Aortic smooth muscle cell (primary cell): ENCODE results near the gene SEPTIN6. TPM values are rescaled to one million over a fixed set of nuclear protein-coding genes. Genes with fewer than 3 reads are reported as not detected.

Experiments
- total RNA-seq: library from RNA; depleted of rRNA; stranded (reverse); fragments of >200 nt; gene quantifications from 2 replicates; pipeline ENCODE4 v1.2.3, GENCODE V29; 2014

Gene SEPTIN6
- total RNA-seq = 4.2 TPM in 2 replicates

DNA sequence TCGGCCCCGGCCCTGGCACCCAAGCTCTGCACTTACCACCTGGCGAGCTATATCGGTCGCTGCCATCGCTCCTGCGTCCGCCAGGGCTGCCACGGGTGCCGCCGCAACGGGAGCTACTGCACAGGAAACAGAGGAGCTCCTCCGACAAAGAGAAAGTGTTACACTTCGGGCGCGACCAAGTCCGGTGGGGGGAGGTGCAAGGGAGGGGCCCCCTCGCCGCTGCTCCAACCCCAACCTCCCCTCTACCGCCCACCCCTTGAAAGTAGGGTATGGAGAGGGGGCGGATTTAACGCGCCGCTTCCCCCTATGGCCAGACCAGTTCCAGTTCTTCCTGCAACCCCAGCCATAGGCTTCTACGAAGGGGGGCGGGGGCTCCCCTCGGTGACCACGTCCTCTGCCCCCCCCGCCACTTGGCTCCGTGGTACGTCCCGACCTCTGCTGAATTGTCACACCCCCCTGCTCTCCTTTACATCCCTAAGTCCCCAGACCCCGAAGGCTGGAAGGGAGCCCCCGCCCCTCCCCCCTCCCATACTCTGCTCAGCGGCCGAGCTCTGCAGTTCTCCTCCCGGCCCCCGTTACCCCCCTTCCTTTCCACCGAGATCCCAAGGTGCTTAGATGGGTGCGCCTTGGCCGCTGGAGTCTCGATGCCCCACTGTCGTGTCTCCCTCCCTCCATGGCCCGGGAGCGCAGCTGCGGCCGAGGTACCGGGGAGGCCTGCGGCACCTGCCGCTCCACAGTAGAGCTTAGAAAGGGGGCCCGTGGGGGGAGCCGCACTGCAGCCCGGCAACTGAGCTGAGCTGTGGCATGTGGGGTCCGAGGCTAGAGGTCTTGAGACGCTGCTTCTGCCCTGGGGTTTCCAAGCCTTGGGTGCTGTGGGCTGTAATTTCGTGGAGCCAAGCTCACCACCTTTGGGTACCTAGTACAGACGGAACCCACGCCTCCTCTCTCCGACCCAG, at the start of gene SEPTIN6:
SEPTIN6 (minus strand) TSS at position 129 of the 956 bp plus-strand sequence; CDS start at position 66, 63 bp downstream.

Other genes starting within 250 kb of the SEPTIN6 start
- 142 and 156 TPM in 2 replicates for gene SLC25A5, start 224.7 kb downstream of the SEPTIN6 start, total RNA-seq
- gene STEEP1, start 127.8 kb downstream of the SEPTIN6 start, total RNA-seq = 37.4 and 41.3 TPM in 2 replicates
- 28.5 and 33.4 TPM in 2 replicates for gene UBE2A, start 118.6 kb downstream of the SEPTIN6 start, total RNA-seq
- gene NKRF, start 86.7 kb downstream of the SEPTIN6 start, total RNA-seq = 3.8 and 4.3 TPM in 2 replicates
- gene SOWAHD, start 65.4 kb upstream of the SEPTIN6 start, total RNA-seq = 0.13 TPM in 1 of 2 replicates, not detected in the other
- 2,131 and 2,216 TPM in 2 replicates for gene RPL39, start 98.5 kb upstream of the SEPTIN6 start, total RNA-seq
- gene UPF3B, start 159.8 kb upstream of the SEPTIN6 start, total RNA-seq = 2.0 and 2.2 TPM in 2 replicates
- 18.5 and 18.8 TPM in 2 replicates for gene RNF113A, start 178.6 kb upstream of the SEPTIN6 start, total RNA-seq
- gene NDUFA1, start 178.7 kb upstream of the SEPTIN6 start, total RNA-seq = 146 and 158 TPM in 2 replicates
- not detected in 2 replicates for gene AKAP14, start 202.7 kb upstream of the SEPTIN6 start, total RNA-seq